ENCODE results near the gene LCTL. TPM values are rescaled to one million over a fixed set of nuclear protein-coding genes. Genes with fewer than 3 reads are reported as not detected.

Gene LCTL
- total RNA-seq, 1 donor from 2014 or later, result not detected

- Histone ChIP-seq H3K36me3 (no peaks in the 10 kb centered on the region), H3K4me3 (no peak overlapping the region), H3K9me3 (replicated peaks) (no peaks in the 10 kb centered on the region), H3K27me3 (ENCODE audit: low read depth) (no peaks in the 10 kb centered on the region), H3K27ac (replicated peaks) (no peak overlapping the region), H3K4me1 (no peaks in the 10 kb centered on the region)
- DNase-seq, result no peak
- intact Hi-C loops (cut with micrococcal nuclease), result loop anchor here (5.0 kb wide), 1 partner anchor 252 kb away; no protein-coding TSS in a partner anchor
- TF ChIP-seq, protein P1, sequence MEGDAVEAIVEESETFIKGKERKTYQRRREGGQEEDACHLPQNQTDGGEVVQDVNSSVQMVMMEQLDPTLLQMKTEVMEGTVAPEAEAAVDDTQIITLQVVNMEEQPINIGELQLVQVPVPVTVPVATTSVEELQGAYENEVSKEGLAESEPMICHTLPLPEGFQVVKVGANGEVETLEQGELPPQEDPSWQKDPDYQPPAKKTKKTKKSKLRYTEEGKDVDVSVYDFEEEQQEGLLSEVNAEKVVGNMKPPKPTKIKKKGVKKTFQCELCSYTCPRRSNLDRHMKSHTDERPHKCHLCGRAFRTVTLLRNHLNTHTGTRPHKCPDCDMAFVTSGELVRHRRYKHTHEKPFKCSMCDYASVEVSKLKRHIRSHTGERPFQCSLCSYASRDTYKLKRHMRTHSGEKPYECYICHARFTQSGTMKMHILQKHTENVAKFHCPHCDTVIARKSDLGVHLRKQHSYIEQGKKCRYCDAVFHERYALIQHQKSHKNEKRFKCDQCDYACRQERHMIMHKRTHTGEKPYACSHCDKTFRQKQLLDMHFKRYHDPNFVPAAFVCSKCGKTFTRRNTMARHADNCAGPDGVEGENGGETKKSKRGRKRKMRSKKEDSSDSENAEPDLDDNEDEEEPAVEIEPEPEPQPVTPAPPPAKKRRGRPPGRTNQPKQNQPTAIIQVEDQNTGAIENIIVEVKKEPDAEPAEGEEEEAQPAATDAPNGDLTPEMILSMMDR (IDR thresholded peaks at IDR 0.05; ENCODE audit: borderline replicate concordance), result no peak
Measured at GRCh38 chr15:66600240-66600627, 34.4 kb upstream of the LCTL start.

GRCh38 chr15:66599536-66600239, 33.9 kb upstream of the LCTL start:
- intact Hi-C loops (cut with micrococcal nuclease), result loop anchor here (5.0 kb wide), 1 partner anchor 253 kb away; no protein-coding TSS in a partner anchor
- H3K27ac ChIP-seq (replicated peaks), result no peak overlapping the region

GRCh38 chr15:66598095-66598815, 32.5 kb upstream of the LCTL start:
- no peak for DNase-seq
- Histone ChIP-seq H3K36me3 (no peaks in the 10 kb centered on the region), H3K4me3 (no peak overlapping the region), H3K27me3 (ENCODE audit: low read depth) (no peaks in the 10 kb centered on the region), H3K9me3 (replicated peaks) (no peaks in the 10 kb centered on the region), H3K27ac (replicated peaks) (no peak overlapping the region), H3K4me1 (no peaks in the 10 kb centered on the region)
- intact Hi-C loops (cut with micrococcal nuclease), result no loop called here
- TF ChIP-seq, protein P1 (IDR thresholded peaks at IDR 0.05; ENCODE audit: borderline replicate concordance), result no peak

More at GRCh38 chr15:66599536-66600239, 33.9 kb upstream of the LCTL start:
- TF ChIP-seq, protein P1 (IDR thresholded peaks at IDR 0.05; ENCODE audit: borderline replicate concordance), result no peak
- Histone ChIP-seq H3K9me3 (replicated peaks) (no peaks in the 10 kb centered on the region), H3K4me3 (no peak overlapping the region), H3K27me3 (ENCODE audit: low read depth) (no peaks in the 10 kb centered on the region), H3K36me3 (no peaks in the 10 kb centered on the region), H3K4me1 (no peaks in the 10 kb centered on the region)
- DNase-seq, result no peak

GRCh38 chr15:66595931-66596545, 30.2 kb upstream of the LCTL start:
- TF ChIP-seq, protein P1 (IDR thresholded peaks at IDR 0.05; ENCODE audit: borderline replicate concordance), result no peak

GRCh38 chr15:66595332-66595731, 29.5 kb upstream of the LCTL start:
- TF ChIP-seq, protein P1 (IDR thresholded peaks at IDR 0.05; ENCODE audit: borderline replicate concordance), result no peak
- H3K36me3 ChIP-seq, result no peaks in the 10 kb centered on the region

More at GRCh38 chr15:66595931-66596545, 30.2 kb upstream of the LCTL start:
- Histone ChIP-seq H3K4me3 (no peak overlapping the region), H3K27ac (replicated peaks) (no peak overlapping the region), H3K9me3 (replicated peaks) (no peaks in the 10 kb centered on the region), H3K27me3 (ENCODE audit: low read depth) (no peaks in the 10 kb centered on the region), H3K36me3 (no peaks in the 10 kb centered on the region), H3K4me1 (no peaks in the 10 kb centered on the region)
- intact Hi-C loops (cut with micrococcal nuclease), result no loop called here
- DNase-seq, result no peak

More at GRCh38 chr15:66595332-66595731, 29.5 kb upstream of the LCTL start:
- H3K9me3 ChIP-seq (replicated peaks), result no peaks in the 10 kb centered on the region
- no peak overlapping the region for H3K4me3 ChIP-seq
- intact Hi-C loops (cut with micrococcal nuclease), result no loop called here
- H3K27ac ChIP-seq (replicated peaks), result no peak overlapping the region
- DNase-seq, result no peak
- H3K27me3 ChIP-seq (ENCODE audit: low read depth), result no peaks in the 10 kb centered on the region
- H3K4me1 ChIP-seq, result no peaks in the 10 kb centered on the region
